DOHH2 (cell line): ENCODE results near the gene COPE.

Experiments
- H3F3A ChIP-seq: fragments of 200-600 bp; sonication (generic), shearing (Covaris generic); 2 replicates; pipeline ENCODE4 v1.6.0; 2016; ENCODE audit warnings: antibody characterized with exemption, mild to moderate bottlenecking; ENCODE audit not compliant: control insufficient read depth, insufficient read depth
- H3K27ac ChIP-seq: fragments of 200-600 bp; sonication (generic); 2 replicates; pipeline ENCODE4 v1.5.1; 2014; ENCODE audit warnings: low read depth, mild to moderate bottlenecking, low read length, moderate library complexity
- H3K27me3 ChIP-seq: fragments of 200-600 bp; sonication (generic); 2 replicates; pipeline ENCODE4 v1.6.1; 2014; ENCODE audit warnings: mild to moderate bottlenecking, low read length, mixed read lengths; ENCODE audit not compliant: control insufficient read depth
- H3K36me3 ChIP-seq: fragments of 200-600 bp; sonication (generic); 2 replicates; pipeline ENCODE4 v1.6.1; 2014; ENCODE audit warnings: mild to moderate bottlenecking, low read length, moderate library complexity, mixed read lengths; ENCODE audit not compliant: control insufficient read depth
- H3K4me1 ChIP-seq: fragments of 200-600 bp; sonication (generic); 2 replicates; pipeline ENCODE4 v1.6.1; 2014; ENCODE audit warnings: mild to moderate bottlenecking, low read length, mixed read lengths; ENCODE audit not compliant: control insufficient read depth
- H3K4me2 ChIP-seq: fragments of 200-600 bp; sonication (generic); 2 replicates; pipeline ENCODE4 v1.6.0; 2014; ENCODE audit warnings: mild to moderate bottlenecking, low read length, moderate library complexity
- H3K4me3 ChIP-seq: fragments of 200-600 bp; sonication (generic); 2 replicates; pipeline ENCODE4 v1.5.1; 2014; ENCODE audit warnings: mild to moderate bottlenecking, low read length, mixed read lengths
- H3K79me2 ChIP-seq: fragments of 200-600 bp; sonication (generic); 2 replicates; pipeline ENCODE4 v1.6.1; 2014; ENCODE audit warnings: mild to moderate bottlenecking, low read length, mixed read lengths; ENCODE audit not compliant: control insufficient read depth
- H3K9me2 ChIP-seq: fragments of 200-600 bp; sonication (generic); replicated peaks from 2 replicates; pipeline ENCODE4 v1.6.1; 2014; ENCODE audit warnings: mild to moderate bottlenecking, low read length, mixed read lengths; ENCODE audit not compliant: control insufficient read depth
- H3K9me3 ChIP-seq: fragments of 200-600 bp; sonication (generic); 2 replicates; pipeline ENCODE4 v1.6.1; 2014; ENCODE audit warnings: antibody characterized with exemption, low read length, mixed read lengths; ENCODE audit not compliant: control insufficient read depth, insufficient read depth
- H4K20me1 ChIP-seq: fragments of 200-600 bp; sonication (generic); 2 replicates; pipeline ENCODE4 v1.6.0; 2014; ENCODE audit warnings: low read depth, mild to moderate bottlenecking, antibody characterized with exemption, low read length, moderate library complexity; ENCODE audit not compliant: control insufficient read depth, insufficient read depth
- EZH2phosphoT487 ChIP-seq: fragments of 200-600 bp; sonication (generic); IDR thresholded peaks from 2 replicates; pipeline ENCODE4 v1.6.1; 2017; ENCODE audit warnings: borderline replicate concordance, mild to moderate bottlenecking, antibody characterized with exemption, low read length, moderate library complexity, mixed read lengths
- TF ChIP-seq, protein P1 (sequence below): fragments of 200-600 bp; sonication (generic); IDR thresholded peaks from one replicate; pipeline ENCODE4 v1.5.1; 2014; ENCODE audit warnings: antibody characterized with exemption, mild to moderate bottlenecking, low read depth, low read length; ENCODE audit not compliant: poor library complexity, severe bottlenecking

Gene COPE

GRCh38 chr19:18910801-18911436, 8.3 kb downstream of the COPE start:
- H3K36me3 ChIP-seq = peaks cover 62% of the 10 kb centered on the region

DNA sequence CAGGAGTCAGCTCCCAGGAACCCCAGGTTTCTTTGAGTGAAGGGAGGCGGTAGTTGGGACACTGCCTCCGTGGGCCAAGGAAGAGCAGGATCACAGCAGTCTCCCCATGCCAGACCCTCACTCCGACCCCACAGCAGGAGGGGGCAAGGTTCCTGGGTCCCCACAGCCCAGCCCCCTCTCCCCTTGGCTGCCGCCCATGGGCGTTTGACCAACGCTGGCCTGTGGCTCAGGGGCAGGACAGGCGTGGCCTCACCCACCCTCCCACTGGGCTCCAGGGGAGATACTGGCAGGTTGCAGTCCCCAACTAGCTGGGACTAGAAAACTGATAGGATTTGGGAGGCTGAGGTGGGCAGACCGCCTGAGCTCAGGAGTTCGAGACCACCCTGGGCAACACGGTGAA, 9.2 kb downstream of the COPE start:
- Histone ChIP-seq H3K27ac (no peak overlapping the region), H3K36me3 (peaks cover 57% of the 10 kb centered on the region), H3K4me1 (no peaks in the 10 kb centered on the region), H3F3A (no peaks in the 10 kb centered on the region), H4K20me1 (no peaks in the 10 kb centered on the region; the same call in 1 of the 2 replicates), H3K9me3 (no peaks in the 10 kb centered on the region), H3K4me2 (no peak overlapping the region), H3K9me2 (no peaks in the 10 kb centered on the region), H3K4me3 (no peak overlapping the region), H3K27me3 (no peaks in the 10 kb centered on the region), H3K79me2 (peaks cover 24% of the 10 kb centered on the region)
- TF ChIP-seq, protein P1, sequence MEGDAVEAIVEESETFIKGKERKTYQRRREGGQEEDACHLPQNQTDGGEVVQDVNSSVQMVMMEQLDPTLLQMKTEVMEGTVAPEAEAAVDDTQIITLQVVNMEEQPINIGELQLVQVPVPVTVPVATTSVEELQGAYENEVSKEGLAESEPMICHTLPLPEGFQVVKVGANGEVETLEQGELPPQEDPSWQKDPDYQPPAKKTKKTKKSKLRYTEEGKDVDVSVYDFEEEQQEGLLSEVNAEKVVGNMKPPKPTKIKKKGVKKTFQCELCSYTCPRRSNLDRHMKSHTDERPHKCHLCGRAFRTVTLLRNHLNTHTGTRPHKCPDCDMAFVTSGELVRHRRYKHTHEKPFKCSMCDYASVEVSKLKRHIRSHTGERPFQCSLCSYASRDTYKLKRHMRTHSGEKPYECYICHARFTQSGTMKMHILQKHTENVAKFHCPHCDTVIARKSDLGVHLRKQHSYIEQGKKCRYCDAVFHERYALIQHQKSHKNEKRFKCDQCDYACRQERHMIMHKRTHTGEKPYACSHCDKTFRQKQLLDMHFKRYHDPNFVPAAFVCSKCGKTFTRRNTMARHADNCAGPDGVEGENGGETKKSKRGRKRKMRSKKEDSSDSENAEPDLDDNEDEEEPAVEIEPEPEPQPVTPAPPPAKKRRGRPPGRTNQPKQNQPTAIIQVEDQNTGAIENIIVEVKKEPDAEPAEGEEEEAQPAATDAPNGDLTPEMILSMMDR = no peak
- TF ChIP-seq EZH2phosphoT487 = no peak

More at GRCh38 chr19:18910801-18911436, 8.3 kb downstream of the COPE start:
- no peak overlapping the region for H3K4me3 ChIP-seq
- H3K4me1 ChIP-seq = peaks cover 5% of the 10 kb centered on the region; the same call in 1 of the 2 replicates
- H3K9me3 ChIP-seq = no peaks in the 10 kb centered on the region
- TF ChIP-seq EZH2phosphoT487 = no peak
- TF ChIP-seq, protein P1 = no peak
- no peaks in the 10 kb centered on the region for H3F3A ChIP-seq
- peaks cover 33% of the 10 kb centered on the region for H3K79me2 ChIP-seq
- no peaks in the 10 kb centered on the region; the same call in 1 of the 2 replicates for H4K20me1 ChIP-seq
- no peaks in the 10 kb centered on the region for H3K9me2 ChIP-seq
- no peaks in the 10 kb centered on the region for H3K27me3 ChIP-seq
- H3K4me2 ChIP-seq = no peak overlapping the region
- no peak overlapping the region for H3K27ac ChIP-seq

DNA sequence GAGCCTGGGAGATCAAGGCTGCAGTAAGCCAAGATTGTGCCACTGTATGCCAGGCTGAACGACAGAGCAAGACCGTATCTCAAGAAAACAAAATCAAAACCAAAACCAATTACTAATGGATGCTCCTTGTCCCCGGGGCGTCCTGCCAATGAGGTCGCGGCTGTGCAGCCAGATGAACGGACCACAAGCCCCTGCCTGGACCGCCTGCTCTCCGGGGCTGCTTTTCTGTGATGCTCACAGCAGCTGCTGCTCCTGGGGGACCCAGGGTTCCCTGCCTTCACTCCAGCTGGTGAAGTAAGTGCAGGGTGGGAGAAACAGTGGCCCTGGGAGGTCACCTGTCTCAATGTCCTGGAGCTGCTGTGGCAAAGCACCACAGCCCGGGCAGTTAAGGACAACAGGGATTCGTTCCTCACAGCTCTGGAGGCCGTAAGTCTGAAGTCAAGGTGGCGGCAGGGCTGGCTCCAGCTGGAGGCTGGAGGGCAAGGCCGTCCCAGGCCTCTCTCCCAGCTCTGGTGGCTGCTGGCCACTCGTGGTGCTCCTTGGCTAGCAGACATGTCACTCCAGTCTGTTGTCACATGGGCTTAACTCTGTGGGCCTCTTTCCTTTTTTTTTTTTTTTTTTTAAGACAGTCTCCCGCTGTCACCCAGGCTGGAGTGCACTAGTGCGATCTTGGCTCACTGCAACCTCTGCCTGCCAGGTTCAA, 10.1 kb downstream of the COPE start:
- Histone ChIP-seq H3K27ac (no peak overlapping the region), H3F3A (no peaks in the 10 kb centered on the region), H3K9me2 (no peaks in the 10 kb centered on the region), H3K4me3 (no peak overlapping the region), H3K4me1 (no peaks in the 10 kb centered on the region), H3K4me2 (no peak overlapping the region), H3K36me3 (peaks cover 52% of the 10 kb centered on the region), H3K79me2 (peaks cover 15% of the 10 kb centered on the region), H3K9me3 (no peaks in the 10 kb centered on the region), H3K27me3 (no peaks in the 10 kb centered on the region), H4K20me1 (no peaks in the 10 kb centered on the region; the same call in 1 of the 2 replicates)
- TF ChIP-seq EZH2phosphoT487 = no peak
- TF ChIP-seq, protein P1 = no peak
